Panc1 (cell line): ENCODE results near the gene CCSER2. TPM values are rescaled to one million over a fixed set of nuclear protein-coding genes. Genes with fewer than 3 reads are reported as not detected.

Experiments used
- ATAC-seq: fragments of 200-7000 bp; cut with Tn5 transposase; 2 replicates; pipeline ENCODE4 v1.9.1; 2020; ENCODE audit warnings: mild to moderate bottlenecking, moderate library complexity
- BruUV-seq: library from RNA; stranded (reverse); fragments of 400-500 nt; replicated peaks from 2 replicates; lab custom pipeline; 2021; lab: Mats Ljungman, UMichigan
- CTCF ChIA-PET: fragments of 300-600 bp; sonication (Branson Sonifier 250); formaldehyde crosslinking; loops from one replicate; lab custom pipeline; 2022; ENCODE audit warnings: antibody characterized with exemption; lab: Charles Lee
- POLR2A ChIA-PET: fragments of 300-600 bp; sonication (Branson Sonifier 250); formaldehyde crosslinking; loops from one replicate; lab custom pipeline; 2022; ENCODE audit warnings: antibody characterized with exemption; lab: Charles Lee
- DNase-seq: peaks from one replicate; pipeline ENCODE4 v3.0.0-alpha.2; 2010; ENCODE audit warnings: low read depth, low spot score
- H3K27ac ChIP-seq: 2 replicates; pipeline ENCODE4 v1.5.1; 2011; ENCODE audit warnings: mild to moderate bottlenecking, low read length, inconsistent platforms
- H3K27me3 ChIP-seq: fragments of 200-500 bp; sonication (Bioruptor generic); 2 replicates; pipeline ENCODE4 v1.6.0; 2014; ENCODE audit warnings: low read length, inconsistent platforms; ENCODE audit not compliant: control insufficient read depth, insufficient read depth
- H3K36me3 ChIP-seq: fragments of 200-500 bp; sonication (Bioruptor generic); 2 replicates; pipeline ENCODE4 v1.5.1; 2014; ENCODE audit warnings: inconsistent platforms, mild to moderate bottlenecking, low read length, moderate library complexity; ENCODE audit not compliant: control insufficient read depth, insufficient read depth
- H3K4me1 ChIP-seq: 2 replicates; pipeline ENCODE4 v1.5.1; 2011; ENCODE audit warnings: inconsistent platforms, mild to moderate bottlenecking, low read length, moderate library complexity; ENCODE audit not compliant: control insufficient read depth, insufficient read depth
- H3K4me3 ChIP-seq, 2 experiments: 2 replicates each; pipeline ENCODE4 v1.5.1; 2011 to 2012; ENCODE audit warnings: low read depth in 2 of 2, low read length in 2 of 2, mild to moderate bottlenecking in 2 of 2, inconsistent platforms in 1 of 2, moderate library complexity in 1 of 2
- H3K9me3 ChIP-seq: fragments of 200-500 bp; sonication (Bioruptor generic); 2 replicates; pipeline ENCODE4 v1.5.1; 2014; ENCODE audit warnings: low read depth, mild to moderate bottlenecking, inconsistent platforms, low read length, moderate library complexity; ENCODE audit not compliant: control insufficient read depth, insufficient read depth
- CTCF ChIP-seq: fragments of 450-650 bp; IDR thresholded peaks from 2 replicates; pipeline ENCODE4 v1.5.1; 2017; ENCODE audit warnings: mild to moderate bottlenecking
- POLR2AphosphoS5 ChIP-seq: IDR thresholded peaks from 2 replicates; pipeline ENCODE4 v1.6.1; 2012; ENCODE audit warnings: mild to moderate bottlenecking, low read depth, low read length, moderate library complexity
- REST ChIP-seq, 2 experiments: IDR thresholded peaks; 2 replicates each; pipeline ENCODE4 v1.6.1; 2011 to 2012; ENCODE audit warnings: low read depth in 2 of 2, control low read depth in 1 of 2, low read length in 1 of 2, mild to moderate bottlenecking in 1 of 2, moderate library complexity in 1 of 2; ENCODE audit not compliant: insufficient read depth in 1 of 2
- SIN3A ChIP-seq: IDR thresholded peaks from 2 replicates; pipeline ENCODE4 v1.6.1; 2012; ENCODE audit warnings: low read depth, mild to moderate bottlenecking, low read length, moderate library complexity, borderline replicate concordance; ENCODE audit not compliant: insufficient read depth
- TCF7L2 ChIP-seq: IDR thresholded peaks from 2 replicates; pipeline ENCODE4 v1.6.1; 2011; ENCODE audit warnings: mild to moderate bottlenecking, low read depth, low read length, inconsistent platforms
- in situ Hi-C: cut with HindIII; loops from 2 replicates; pipeline ENCODE4 v1.10.0; 2016; ENCODE audit warnings: low sequenced_read_pairs, low pct_unique_long_range_greater_than_20kb
- intact Hi-C: fragments of 100-400 bp; cut with micrococcal nuclease; formaldehyde crosslinking; loops from one replicate; pipeline ENCODE4 v1.10.0; 2022; ENCODE audit not compliant: unreplicated experiment
- total RNA-seq: library from RNA; stranded (reverse); gene quantifications from one replicate; pipeline ENCODE4 v1.2.1, GENCODE V29; 2021; ENCODE audit not compliant: unreplicated experiment

CCSER2 gene
- total RNA-seq, 1 experiment from 2014 or later, result 63.7 TPM

- Histone ChIP-seq H3K36me3 (no peaks in the 10 kb centered on the region), H3K27ac (no peak overlapping the region), H3K9me3 (no peaks in the 10 kb centered on the region), H3K4me3 (no peak overlapping the region), H3K27me3 (no peaks in the 10 kb centered on the region), H3K4me1 (no peaks in the 10 kb centered on the region)
- ATAC-seq, result no peak
- TF ChIP-seq CTCF, result no peak
- no peak for TF ChIP-seq SIN3A
- TF ChIP-seq POLR2AphosphoS5, result no peak
- no peak for TF ChIP-seq TCF7L2
- no peak for TF ChIP-seq REST (IDR thresholded peaks at IDR 0.05; ENCODE audit: insufficient read depth in 1 of 2, low read depth in 2 of 2, low read length in 1 of 2)
- in situ Hi-C loops (no loop called here), intact Hi-C loops (no loop called here)
- ChIA-PET CTCF (no interaction called here), POLR2A (no interaction called here)
- DNase-seq, result no peak
- no TSS peak for BruUV-seq
Observed at GRCh38 chr10:84340187-84340586, 11.8 kb downstream of the CCSER2 start.

GRCh38 chr10:84340632-84341537 lies 12.5 kb downstream of the CCSER2 start:
- intact Hi-C loops (no loop called here), in situ Hi-C loops (no loop called here)
- H3K36me3 ChIP-seq, result no peaks in the 10 kb centered on the region
- no peak overlapping the region for H3K27ac ChIP-seq
- TF ChIP-seq CTCF (no peak), TCF7L2 (no peak), SIN3A (no peak), REST (IDR thresholded peaks at IDR 0.05; ENCODE audit: insufficient read depth in 1 of 2, low read depth in 2 of 2, low read length in 1 of 2) (no peak), POLR2AphosphoS5 (no peak)
- ChIA-PET POLR2A (no interaction called here), CTCF (interaction anchor here (0.7 kb wide), 1 partner anchor 200 kb away, joined by 11 read pairs; no protein-coding TSS in a partner anchor)
- no peak for ATAC-seq
- no TSS peak for BruUV-seq
- no peaks in the 10 kb centered on the region for H3K9me3 ChIP-seq
- no peaks in the 10 kb centered on the region for H3K4me1 ChIP-seq
- no peak for DNase-seq
- no peaks in the 10 kb centered on the region for H3K27me3 ChIP-seq
- H3K4me3 ChIP-seq, result no peak overlapping the region
